Stimulated activated CD4-positive, alpha-beta T cell treated with anti-CD3 and anti-CD28 coated beads, Interleukin-12 subunit alpha, Interleukin-12 subunit beta, amount 100 ng/mL, for 48 hours (primary cell): ENCODE measurements around the gene PSTK.

Experiments
- DNase-seq, 3 donors: peaks; one replicate each; pipeline ENCODE4 v3.0.0-alpha.2; 2020; ENCODE audit warnings: low read depth in 2 of 3, low spot score in 1 of 3

Gene PSTK

GRCh38 chr10:123019264-123019663 is 39.1 kb downstream of the PSTK start:
- DNase-seq: no peak

GRCh38 chr10:123019941-123020703 is 39.9 kb downstream of the PSTK start:
- no peak for DNase-seq

DNA sequence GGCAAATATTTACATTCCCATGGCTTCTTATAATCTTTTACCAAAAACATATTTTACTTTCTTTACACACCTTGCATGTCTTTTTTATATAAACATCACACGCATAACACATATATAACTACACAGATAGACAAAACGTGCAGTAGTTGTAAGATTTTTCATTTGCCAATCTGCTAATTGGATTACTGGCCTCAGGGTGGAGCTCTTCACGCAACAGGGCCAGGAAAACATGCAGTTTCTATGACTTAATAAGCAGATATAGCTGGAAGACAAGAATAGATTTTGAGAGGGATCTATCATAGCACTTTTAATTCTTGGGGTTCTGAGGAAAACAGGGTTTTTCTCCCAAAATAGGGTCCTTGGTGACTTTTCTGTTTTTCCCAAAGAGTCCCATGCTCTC is 41.3 kb downstream of the PSTK start:
- DNase-seq: no peak

- DNase-seq: no peak
Observed at GRCh38 chr10:123024540-123024939, 44.3 kb downstream of the PSTK start.

- no peak for DNase-seq
Observed at GRCh38 chr10:123026302-123026701, 46.1 kb downstream of the PSTK start.

GRCh38 chr10:123027861-123028260 is 47.7 kb downstream of the PSTK start:
- no peak for DNase-seq

DNA sequence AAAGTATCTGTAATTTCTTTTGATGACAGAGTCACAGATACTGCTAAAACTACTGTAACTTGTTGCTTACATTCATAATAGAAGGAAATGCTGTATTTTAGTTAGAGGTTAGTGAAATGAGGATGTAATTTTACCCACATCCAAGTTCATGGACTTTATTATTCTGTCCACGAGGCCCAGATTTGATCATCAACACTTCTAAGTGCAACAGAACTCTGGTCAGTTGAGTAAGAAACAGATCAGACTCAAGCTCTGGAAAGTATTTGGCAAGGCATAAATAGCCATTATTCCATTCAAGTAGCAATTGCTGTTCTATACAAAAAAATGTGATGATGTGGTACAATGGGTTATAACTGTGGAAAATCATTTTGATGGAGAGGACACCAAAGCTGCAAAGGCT is 50.9 kb downstream of the PSTK start:
- no peak for DNase-seq

GRCh38 chr10:123034332-123034731 is 54.1 kb downstream of the PSTK start:
- DNase-seq: no peak

DNA sequence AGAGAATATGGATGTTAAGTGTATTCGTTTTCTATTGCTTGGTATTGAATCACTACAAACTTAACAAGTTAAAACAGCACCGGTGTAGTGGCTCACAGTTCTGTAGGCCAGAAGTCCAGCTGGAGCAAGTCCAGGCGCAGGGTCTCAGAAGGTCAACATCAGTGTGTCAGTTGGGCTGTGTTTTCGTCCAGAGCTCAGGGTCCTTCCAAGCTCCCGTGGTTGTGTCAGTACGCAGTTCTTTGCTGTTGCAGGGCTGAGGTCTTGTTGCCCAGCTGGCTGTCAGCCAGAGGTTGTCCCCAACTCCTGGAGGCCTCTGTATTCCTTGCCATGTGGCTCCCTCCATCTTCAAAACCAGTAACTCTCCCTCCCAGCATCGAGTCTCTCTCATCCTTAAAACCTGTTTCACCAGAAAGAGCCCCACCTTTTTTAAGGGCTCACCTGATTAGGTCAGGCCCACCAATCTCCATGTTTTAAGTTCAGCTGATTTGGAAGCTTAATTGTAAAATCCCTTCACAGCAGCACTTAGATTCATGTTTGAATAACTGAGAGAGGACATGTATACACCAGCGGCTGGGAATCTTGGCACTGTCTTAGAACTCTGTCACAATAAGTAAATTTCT is 55.4 kb downstream of the PSTK start:
- no peak for DNase-seq

GRCh38 chr10:123038782-123039631 is 58.8 kb downstream of the PSTK start:
- no peak for DNase-seq

DNA sequence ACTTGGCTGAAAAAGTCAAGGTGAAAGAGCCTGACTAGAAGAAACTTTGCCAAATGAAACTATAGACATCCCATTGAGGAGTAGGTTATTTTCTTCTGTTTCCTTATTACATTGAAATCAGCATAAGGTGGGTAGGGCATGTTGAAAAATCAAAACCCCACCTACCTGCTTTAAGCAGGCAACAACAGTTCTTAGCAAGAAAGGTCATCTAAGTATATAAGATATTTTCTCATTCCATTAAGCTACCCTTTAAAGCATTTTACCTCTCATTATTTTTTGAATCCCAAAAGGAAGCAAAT is 59.4 kb downstream of the PSTK start:
- DNase-seq: no peak
